A673 (cell line): ENCODE results near the gene BRPF3.

Source experiments
- EZH2 ChIP-seq: fragments of 200-600 bp; sonication (generic); IDR thresholded peaks from 2 replicates; pipeline ENCODE4 v1.6.1; 2017; ENCODE audit warnings: borderline replicate concordance, low read depth, mild to moderate bottlenecking, mixed read lengths, antibody characterized with exemption, low read length; ENCODE audit not compliant: poor library complexity, severe bottlenecking
- TF ChIP-seq, protein P1 (sequence below): fragments of 300-800, 200-600 bp; sonication (generic); conservative IDR thresholded peaks from 2 replicates; pipeline ENCODE4 v1.5.1; 2017; ENCODE audit warnings: low read depth, mild to moderate bottlenecking, antibody characterized with exemption, low read length, moderate library complexity, mixed read lengths

DNA sequence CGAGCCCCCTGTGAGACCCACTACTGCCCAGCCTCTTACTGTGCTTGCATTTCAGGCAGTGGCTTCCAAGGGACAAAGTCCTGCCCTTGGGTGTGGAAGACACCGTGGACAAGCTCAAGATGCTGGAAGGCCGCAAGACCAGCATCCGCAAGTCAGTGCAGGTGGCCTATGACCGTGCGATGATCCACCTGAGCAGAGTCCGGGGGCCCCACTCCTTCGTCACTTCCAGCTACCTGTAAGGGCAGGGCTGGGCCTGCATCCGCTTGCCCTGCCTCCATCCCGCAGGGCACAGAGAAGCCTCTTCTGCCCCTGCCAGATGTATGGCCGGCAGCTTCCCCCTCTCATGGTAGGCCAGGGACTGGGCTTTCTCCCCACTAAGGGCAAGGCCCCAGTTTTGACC, 33.8 kb downstream of the BRPF3 start:
- TF ChIP-seq, protein P1, sequence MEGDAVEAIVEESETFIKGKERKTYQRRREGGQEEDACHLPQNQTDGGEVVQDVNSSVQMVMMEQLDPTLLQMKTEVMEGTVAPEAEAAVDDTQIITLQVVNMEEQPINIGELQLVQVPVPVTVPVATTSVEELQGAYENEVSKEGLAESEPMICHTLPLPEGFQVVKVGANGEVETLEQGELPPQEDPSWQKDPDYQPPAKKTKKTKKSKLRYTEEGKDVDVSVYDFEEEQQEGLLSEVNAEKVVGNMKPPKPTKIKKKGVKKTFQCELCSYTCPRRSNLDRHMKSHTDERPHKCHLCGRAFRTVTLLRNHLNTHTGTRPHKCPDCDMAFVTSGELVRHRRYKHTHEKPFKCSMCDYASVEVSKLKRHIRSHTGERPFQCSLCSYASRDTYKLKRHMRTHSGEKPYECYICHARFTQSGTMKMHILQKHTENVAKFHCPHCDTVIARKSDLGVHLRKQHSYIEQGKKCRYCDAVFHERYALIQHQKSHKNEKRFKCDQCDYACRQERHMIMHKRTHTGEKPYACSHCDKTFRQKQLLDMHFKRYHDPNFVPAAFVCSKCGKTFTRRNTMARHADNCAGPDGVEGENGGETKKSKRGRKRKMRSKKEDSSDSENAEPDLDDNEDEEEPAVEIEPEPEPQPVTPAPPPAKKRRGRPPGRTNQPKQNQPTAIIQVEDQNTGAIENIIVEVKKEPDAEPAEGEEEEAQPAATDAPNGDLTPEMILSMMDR: no peak
- no peak for TF ChIP-seq EZH2
